NCI-H146 treated with DMSO at 0.1 percent for 48 hours (cell line): ENCODE data around the gene HOXB13.
"Not testable (repeated sequence)": the region's sequence is repeated elsewhere in the genome, so short reads cannot be mapped to it uniquely, and the experiment has no call there.

Experiments used
- DNase-seq: peaks from one replicate; lab custom pipeline; 2025; ENCODE audit not compliant: unreplicated experiment; lab: John Stamatoyannopoulos, UW

Gene HOXB13

GRCh38 chr17:48726916-48727286, 1.6 kb downstream of the HOXB13 start:
- no peak for DNase-seq

DNA sequence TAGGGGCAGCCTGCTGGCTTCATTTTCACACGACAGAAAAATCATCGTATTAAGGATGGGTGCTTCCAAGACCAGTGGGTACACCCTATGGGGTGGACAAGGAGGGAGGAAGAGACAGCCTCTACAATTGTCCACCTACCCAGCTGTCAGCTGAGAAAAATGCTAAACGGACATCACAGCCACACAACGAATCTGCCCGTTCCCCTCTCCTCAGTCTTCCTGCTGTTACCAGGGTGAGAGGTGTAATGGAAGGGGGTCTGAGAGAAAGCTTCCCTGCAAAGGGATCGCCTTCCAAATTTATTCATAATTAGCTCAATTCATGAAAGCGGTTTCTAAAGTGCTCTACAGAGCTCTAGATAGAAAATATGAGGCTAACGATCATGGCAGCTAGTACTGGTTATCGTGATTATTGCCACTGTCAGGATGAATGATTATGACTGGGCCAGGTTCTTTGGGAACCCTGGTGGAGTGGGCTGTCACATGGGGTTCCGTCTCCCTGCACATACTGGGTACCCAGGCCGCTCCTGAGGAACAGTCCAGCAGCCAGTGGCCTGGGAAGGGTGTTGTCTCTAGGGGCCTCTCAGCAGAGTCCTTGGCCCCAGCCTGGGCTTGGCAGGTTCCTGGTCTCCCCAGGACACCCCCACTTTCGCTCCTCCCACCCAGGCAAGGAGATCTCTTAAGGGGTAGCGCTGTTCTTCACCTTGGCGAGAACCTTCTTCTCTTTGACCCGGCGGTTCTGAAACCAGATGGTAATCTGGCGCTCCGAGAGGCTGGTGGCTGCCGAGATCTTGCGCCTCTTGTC, 2.2 kb downstream of the HOXB13 start:
- DNase-seq, result no peak

DNA sequence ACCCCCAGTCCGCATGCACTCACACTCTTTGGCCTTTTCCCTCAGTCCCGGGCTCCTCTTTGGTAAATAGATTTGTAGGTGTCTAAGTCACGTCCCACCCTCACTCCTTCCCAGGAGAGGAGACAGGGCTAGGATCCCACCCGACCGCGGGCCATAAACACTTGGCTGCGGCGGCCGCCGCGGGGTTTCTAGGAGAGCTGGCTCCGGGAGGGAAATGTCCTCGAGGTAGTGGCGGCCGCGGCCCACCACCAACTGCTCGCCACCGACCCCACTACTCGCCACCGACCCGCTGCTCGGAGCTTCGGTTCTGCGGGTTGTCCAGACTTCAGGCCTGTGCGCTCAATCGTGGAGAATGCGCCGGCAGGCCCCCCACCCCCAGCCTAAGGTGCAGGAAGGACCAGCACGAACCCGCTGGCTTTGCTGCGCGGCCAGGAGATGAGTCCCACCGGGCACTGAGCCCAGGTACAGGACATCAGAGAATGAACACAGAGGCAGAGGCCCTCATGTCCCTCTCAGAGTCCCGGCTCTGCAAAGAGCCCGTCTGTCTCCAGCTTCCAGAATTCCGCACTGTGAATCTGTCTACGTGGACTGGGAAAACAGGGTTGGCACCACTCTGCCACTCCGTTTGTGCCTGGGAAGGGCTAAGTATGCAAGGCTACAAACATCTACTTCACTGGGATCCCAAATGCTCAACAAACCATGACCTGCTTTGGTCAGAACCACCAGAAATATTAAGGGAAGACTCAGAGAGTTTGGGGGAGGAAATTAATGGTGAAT, 3.1 kb downstream of the HOXB13 start:
- no peak for DNase-seq

DNA sequence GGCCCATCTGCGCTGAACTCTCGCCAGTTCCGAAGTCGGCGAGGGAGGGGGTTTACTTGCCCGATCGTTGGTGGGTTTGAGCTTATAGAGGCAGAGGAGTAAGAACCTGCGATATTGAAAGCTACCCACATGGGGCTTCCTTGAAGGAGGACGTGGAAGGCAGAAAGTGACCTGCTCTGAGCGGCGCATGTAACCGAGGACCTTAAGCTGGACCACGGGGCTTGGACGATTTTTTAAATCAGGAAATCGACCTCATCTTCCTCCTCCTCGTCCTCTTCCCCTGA, 3.6 kb downstream of the HOXB13 start:
- DNase-seq, result no peak

- DNase-seq, result no peak
Observed at GRCh38 chr17:48724251-48725003, 4.1 kb downstream of the HOXB13 start.

GRCh38 chr17:48723423-48724250, 4.9 kb downstream of the HOXB13 start:
- no peak for DNase-seq

GRCh38 chr17:48722915-48723422, 5.6 kb downstream of the HOXB13 start, which contains the start of gene PRAC2:
PRAC2 (plus strand) TSS chr17:48723185; CDS start chr17:48724411, 1,226 bp downstream.
- DNase-seq, result no peak

GRCh38 chr17:48722201-48722907, 6.2 kb downstream of the HOXB13 start, which contains the start of gene PRAC1:
PRAC1 (minus strand) TSS chr17:48722518; CDS start chr17:48722392, 126 bp downstream.
- no peak for DNase-seq

DNA sequence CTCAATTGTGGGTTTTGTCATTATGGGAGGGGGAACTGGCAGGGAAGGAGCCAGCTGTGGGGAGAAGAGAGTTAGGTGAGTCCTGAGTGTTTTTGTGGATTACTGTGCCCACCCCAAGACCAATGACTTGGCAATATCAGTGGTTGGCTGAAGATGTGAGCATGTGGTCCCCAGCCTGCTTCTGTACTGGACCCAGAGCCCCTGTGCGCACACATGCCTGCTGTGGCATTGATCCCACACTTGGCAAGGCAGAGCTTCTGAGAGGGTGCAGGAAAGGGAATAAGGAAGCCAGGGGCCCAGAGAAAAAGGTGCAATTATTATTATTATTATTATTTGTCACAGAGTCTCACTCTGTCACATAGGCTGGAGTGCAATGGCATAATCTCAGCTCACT, 7.5 kb downstream of the HOXB13 start:
- no peak for DNase-seq

GRCh38 chr17:48720266-48721008, 8.1 kb downstream of the HOXB13 start:
- no peak for DNase-seq

DNA sequence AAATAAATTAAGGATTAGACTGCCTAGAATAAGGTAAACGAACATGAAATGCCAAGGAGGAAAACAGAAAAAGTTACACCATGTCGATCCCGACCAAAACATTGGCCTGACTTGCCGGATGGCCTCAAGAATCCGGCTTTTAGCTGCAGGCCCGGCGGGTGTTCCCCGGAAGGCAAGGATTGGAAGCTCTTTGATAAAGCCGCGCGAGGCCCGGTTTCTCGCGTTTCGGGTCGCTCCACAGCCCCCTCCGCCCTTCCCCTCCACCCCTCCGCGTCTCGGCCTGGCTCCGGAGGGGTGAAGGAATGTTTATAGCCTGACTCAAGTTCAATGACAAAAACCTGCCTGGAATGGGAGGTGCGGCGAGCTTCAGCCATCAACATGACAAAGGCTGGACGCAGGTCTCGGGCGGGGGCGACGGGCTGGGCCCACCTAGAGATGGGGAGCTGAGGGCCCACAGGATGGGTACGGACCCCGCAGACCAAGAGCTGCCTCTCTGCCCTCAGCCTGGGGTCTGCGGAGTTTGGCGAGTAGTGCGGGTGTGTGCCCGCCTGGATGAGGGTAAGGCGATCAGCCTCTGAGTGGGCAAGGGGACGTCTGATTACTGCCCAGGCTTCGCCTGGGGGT, 8.8 kb downstream of the HOXB13 start:
- no peak for DNase-seq

DNA sequence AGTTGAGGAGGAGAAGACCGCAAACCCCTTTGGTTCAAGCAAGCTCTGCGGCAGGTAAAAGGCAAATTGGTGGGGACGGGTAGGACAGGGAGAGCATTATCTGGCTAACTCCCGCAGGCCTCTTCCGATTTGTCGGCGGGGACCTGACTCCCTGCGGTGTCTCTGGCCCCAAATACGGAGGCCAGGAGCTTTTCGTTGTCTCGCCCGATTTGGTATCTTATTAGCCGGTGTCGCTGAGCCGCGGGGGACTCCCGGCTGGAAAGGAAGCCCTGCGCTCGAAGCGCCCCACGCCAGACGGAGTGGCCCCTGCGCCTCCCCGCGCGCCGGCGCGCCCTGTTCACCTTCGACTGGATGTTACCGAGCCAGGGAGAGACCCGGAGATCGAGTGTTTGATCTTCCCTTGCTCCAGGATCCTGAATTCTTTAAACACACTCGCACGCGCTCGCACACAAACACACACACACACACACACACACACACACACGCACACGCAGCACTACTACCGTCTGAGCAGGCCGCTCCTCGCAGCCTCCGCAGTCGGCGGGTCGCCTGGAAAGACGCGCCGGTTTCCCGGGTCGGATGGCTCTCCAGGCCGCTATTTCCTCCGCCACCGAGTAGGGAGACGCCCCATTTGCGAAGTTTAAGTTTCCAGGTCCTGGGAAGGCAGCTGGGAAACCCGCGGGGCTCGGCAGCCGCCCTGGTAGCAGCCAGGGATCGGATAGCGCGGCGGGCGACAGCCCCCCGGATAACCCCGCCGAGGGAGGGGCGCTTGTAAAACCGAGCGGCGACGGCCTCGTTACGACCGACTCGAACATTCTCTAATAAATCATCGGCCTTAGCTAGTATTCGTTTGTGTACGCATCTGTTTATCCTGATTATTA, 9.5 kb downstream of the HOXB13 start:
- DNase-seq, result no peak

DNA sequence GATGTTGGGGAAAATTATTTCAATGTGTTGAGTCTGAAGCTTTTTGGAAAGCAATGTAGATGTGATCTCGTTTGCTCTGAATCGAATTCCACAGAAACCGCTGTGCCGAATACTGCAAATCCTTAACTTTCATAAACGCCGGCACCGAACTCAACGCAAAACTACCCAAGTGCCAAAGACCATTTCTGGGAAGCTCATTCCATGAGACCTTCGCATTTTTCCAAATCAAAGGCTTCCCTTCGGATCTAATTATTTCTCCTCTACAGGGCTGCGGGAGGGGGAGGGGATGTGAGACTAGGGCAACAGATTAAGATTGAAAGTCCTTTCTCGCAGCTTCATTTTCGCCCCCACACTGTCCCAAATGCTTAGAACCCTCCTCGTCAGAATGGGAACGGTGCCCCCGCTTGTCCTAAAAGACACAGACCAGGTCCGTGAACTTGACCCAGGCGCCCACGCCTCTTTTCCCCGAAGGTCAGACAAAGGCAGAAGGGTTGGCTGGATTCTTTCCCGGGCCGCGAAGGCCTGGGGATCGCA, 10.3 kb downstream of the HOXB13 start:
- DNase-seq, result no peak

DNA sequence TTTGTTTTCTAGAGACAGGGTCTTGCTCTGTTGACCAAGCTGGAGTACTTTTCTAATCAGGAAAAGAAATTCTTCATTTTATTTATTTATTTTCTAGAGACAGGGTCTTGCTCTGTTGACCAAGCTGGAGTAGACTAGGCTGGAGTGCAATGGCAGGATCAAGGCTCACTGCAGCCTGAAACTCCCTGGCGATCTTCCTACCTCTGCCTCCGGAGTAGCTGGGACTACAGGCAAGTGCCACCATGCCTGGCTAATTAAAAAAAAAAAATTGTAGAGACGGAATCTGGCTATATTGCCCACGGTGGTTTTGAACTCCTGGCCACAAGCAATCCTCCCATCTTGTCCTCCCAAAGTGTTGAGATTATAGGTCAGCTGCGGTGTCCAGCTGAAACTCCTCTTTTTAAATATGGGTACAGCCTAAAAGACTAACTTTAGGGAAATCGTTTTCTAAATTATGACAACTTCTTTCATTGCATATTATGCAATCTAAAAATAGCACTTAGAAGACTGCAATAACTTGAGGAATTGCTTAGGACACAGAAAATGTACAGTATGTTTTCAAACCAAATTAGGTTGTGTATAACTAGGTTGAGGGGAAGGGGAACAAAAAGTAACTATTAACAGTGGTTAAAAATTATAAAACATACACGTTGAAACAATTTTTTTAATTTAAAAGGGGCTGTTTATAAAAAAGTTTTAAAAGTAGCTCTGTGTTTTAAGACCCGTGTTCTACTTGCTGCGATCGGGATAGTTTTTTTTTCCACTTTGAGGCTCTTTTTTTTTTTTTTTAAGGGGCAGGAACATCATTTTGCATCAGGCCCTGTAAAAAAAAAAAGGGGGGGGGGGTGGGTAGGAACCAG, 11.0 kb downstream of the HOXB13 start:
- no peak for DNase-seq

GRCh38 chr17:48716549-48716948, 12.0 kb downstream of the HOXB13 start:
- DNase-seq, result not testable (repeated sequence)

DNA sequence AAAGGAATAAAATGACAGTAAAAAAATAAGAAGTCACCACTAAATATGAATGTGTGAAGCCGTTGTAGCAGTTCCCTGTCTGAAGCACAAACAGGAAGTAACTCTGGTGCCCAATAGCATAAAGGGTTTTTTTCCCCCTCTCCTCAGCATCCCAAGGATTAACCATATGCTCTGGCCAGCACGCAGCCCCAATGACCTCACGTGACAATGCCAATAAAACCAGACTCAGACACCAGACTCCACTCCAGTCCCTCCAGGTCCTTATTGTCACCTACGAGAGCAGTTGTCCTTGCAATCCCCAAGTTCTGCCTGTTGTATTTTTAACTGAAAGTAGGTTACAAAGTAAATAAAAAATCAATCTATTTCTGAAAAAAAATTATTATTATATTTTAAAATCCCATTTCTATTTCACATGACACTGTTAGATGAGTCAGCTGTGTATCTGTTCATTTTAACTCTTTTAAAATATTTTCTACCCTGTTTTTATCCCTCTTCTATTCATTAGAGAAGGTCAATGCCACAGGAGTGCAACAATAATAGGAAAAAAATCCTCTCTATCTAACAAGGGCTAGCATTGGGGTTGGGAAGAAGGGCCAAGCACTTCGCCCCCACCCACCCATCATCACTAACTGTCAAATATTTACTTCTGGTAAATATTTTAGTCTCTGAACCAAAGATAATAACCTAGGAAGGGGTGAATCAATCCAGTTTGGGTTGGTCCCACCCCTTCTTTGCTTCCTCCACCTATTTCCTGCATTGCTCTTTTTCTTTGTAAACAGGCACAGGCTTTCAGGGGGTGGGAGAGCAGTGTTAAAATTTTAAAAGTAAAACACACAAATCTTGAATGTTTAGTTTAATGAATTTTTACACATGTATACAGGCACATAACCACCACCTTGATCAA, 12.8 kb downstream of the HOXB13 start:
- DNase-seq, result no peak
